ENCODE results near the gene DNAAF5. TPM values are rescaled to one million over a fixed set of nuclear protein-coding genes. Genes with fewer than 3 reads are reported as not detected.
"Not testable (repeated sequence)": the region's sequence is repeated elsewhere in the genome, so short reads cannot be mapped to it uniquely, and the experiment has no call there.

Gene DNAAF5
- total and polyA plus RNA-seq, 2 donors (not counting 1 experiment from before 2014, with no cell fraction given) = 13.1 to 14.2 TPM

GRCh38 chr7:741191-741671 lies 14.7 kb downstream of the DNAAF5 start:
- no peak for DNase-seq (ENCODE audit: low read depth in 2 of 2)
- no peak overlapping the region for H3K4me3 ChIP-seq (replicated peaks in 1 of 4; ENCODE audit: control extremely low read depth in 1 of 4, insufficient read depth in 1 of 4, low read depth in 3 of 4, low read length in 4 of 4)
- peaks cover 4% of the 10 kb centered on the region for H3K36me3 ChIP-seq (ENCODE audit: control insufficient read depth, insufficient read depth, low read length)
- H3K79me2 ChIP-seq (ENCODE audit: control insufficient read depth, insufficient read depth, low read length) = peaks cover 4% of the 10 kb centered on the region
- no peak overlapping the region for H3K27ac ChIP-seq (ENCODE audit: insufficient read depth, low read length)
- no peaks in the 10 kb centered on the region for H3K27me3 ChIP-seq (ENCODE audit: control insufficient read depth, insufficient read depth, low read length)
- TF ChIP-seq CTCF (conservative IDR thresholded peaks at IDR 0.05 in 1 of 2, IDR thresholded peaks at IDR 0.05 in 1 of 2; ENCODE audit: low read depth in 1 of 2, low read length in 2 of 2) (no peak), EZH2 (IDR thresholded peaks at IDR 0.05; ENCODE audit: low read length, missing control alignments) (no peak)
- H3K4me2 ChIP-seq (ENCODE audit: extremely low read depth, insufficient read depth, low read length) = no peak overlapping the region
- H3K4me1 ChIP-seq (ENCODE audit: control insufficient read depth, extremely low read depth, insufficient read depth, low read length) = no peaks in the 10 kb centered on the region
- no peaks in the 10 kb centered on the region for H4K20me1 ChIP-seq (ENCODE audit: control insufficient read depth, extremely low read depth, insufficient read depth, low read length)
- no peak overlapping the region for H2AFZ ChIP-seq (ENCODE audit: low read length)
- no peaks in the 10 kb centered on the region for H3K9me3 ChIP-seq (ENCODE audit: control insufficient read depth, insufficient read depth, low read depth, low read length)
- no peak overlapping the region for H3K9ac ChIP-seq (ENCODE audit: insufficient read depth, low read length)

GRCh38 chr7:741850-742249 lies 15.4 kb downstream of the DNAAF5 start:
- no peak overlapping the region for H3K4me2 ChIP-seq (ENCODE audit: extremely low read depth, insufficient read depth, low read length)
- no peak overlapping the region for H3K9ac ChIP-seq (ENCODE audit: insufficient read depth, low read length)
- H3K4me3 ChIP-seq (replicated peaks in 1 of 4; ENCODE audit: control extremely low read depth in 1 of 4, insufficient read depth in 1 of 4, low read depth in 3 of 4, low read length in 4 of 4) = no peak overlapping the region
- H3K9me3 ChIP-seq (ENCODE audit: control insufficient read depth, insufficient read depth, low read depth, low read length) = no peaks in the 10 kb centered on the region
- TF ChIP-seq CTCF (conservative IDR thresholded peaks at IDR 0.05 in 1 of 2, IDR thresholded peaks at IDR 0.05 in 1 of 2; ENCODE audit: low read depth in 1 of 2, low read length in 2 of 2) (no peak), EZH2 (IDR thresholded peaks at IDR 0.05; ENCODE audit: low read length, missing control alignments) (no peak)
- no peaks in the 10 kb centered on the region for H3K27me3 ChIP-seq (ENCODE audit: control insufficient read depth, insufficient read depth, low read length)
- no peaks in the 10 kb centered on the region for H3K4me1 ChIP-seq (ENCODE audit: control insufficient read depth, extremely low read depth, insufficient read depth, low read length)
- no peaks in the 10 kb centered on the region for H4K20me1 ChIP-seq (ENCODE audit: control insufficient read depth, extremely low read depth, insufficient read depth, low read length)
- H3K27ac ChIP-seq (ENCODE audit: insufficient read depth, low read length) = no peak overlapping the region
- peaks cover 2% of the 10 kb centered on the region for H3K79me2 ChIP-seq (ENCODE audit: control insufficient read depth, insufficient read depth, low read length)
- no peak overlapping the region for H2AFZ ChIP-seq (ENCODE audit: low read length)
- peaks cover 4% of the 10 kb centered on the region for H3K36me3 ChIP-seq (ENCODE audit: control insufficient read depth, insufficient read depth, low read length)
- DNase-seq (ENCODE audit: low read depth in 2 of 2) = no peak

- H4K20me1 ChIP-seq (ENCODE audit: control insufficient read depth, extremely low read depth, insufficient read depth, low read length) = no peaks in the 10 kb centered on the region
- no peaks in the 10 kb centered on the region for H3K4me1 ChIP-seq (ENCODE audit: control insufficient read depth, extremely low read depth, insufficient read depth, low read length)
- H3K4me2 ChIP-seq (ENCODE audit: extremely low read depth, insufficient read depth, low read length) = no peak overlapping the region
- H3K27ac ChIP-seq (ENCODE audit: insufficient read depth, low read length) = no peak overlapping the region
- H3K36me3 ChIP-seq (ENCODE audit: control insufficient read depth, insufficient read depth, low read length) = peaks cover 4% of the 10 kb centered on the region
- H3K9ac ChIP-seq (ENCODE audit: insufficient read depth, low read length) = no peak overlapping the region
- H3K27me3 ChIP-seq (ENCODE audit: control insufficient read depth, insufficient read depth, low read length) = no peaks in the 10 kb centered on the region
- no peak for DNase-seq (ENCODE audit: low read depth in 2 of 2)
- no peak overlapping the region for H3K4me3 ChIP-seq (replicated peaks in 1 of 4; ENCODE audit: control extremely low read depth in 1 of 4, insufficient read depth in 1 of 4, low read depth in 3 of 4, low read length in 4 of 4)
- peaks cover 4% of the 10 kb centered on the region for H3K79me2 ChIP-seq (ENCODE audit: control insufficient read depth, insufficient read depth, low read length)
- no peaks in the 10 kb centered on the region for H3K9me3 ChIP-seq (ENCODE audit: control insufficient read depth, insufficient read depth, low read depth, low read length)
- H2AFZ ChIP-seq (ENCODE audit: low read length) = no peak overlapping the region
- TF ChIP-seq EZH2 (IDR thresholded peaks at IDR 0.05; ENCODE audit: low read length, missing control alignments) (no peak), CTCF (conservative IDR thresholded peaks at IDR 0.05 in 1 of 2, IDR thresholded peaks at IDR 0.05 in 1 of 2; ENCODE audit: low read depth in 1 of 2, low read length in 2 of 2) (no peak)
Observed at GRCh38 chr7:742791-743190, 16.3 kb downstream of the DNAAF5 start.

- H3K27me3 ChIP-seq (ENCODE audit: control insufficient read depth, insufficient read depth, low read length); H3K4me3 ChIP-seq (replicated peaks in 1 of 4; ENCODE audit: control extremely low read depth in 1 of 4, insufficient read depth in 1 of 4, low read depth in 3 of 4, low read length in 4 of 4); H3K9ac ChIP-seq (ENCODE audit: insufficient read depth, low read length); H3K36me3 ChIP-seq (ENCODE audit: control insufficient read depth, insufficient read depth, low read length); H2AFZ ChIP-seq (ENCODE audit: low read length); H3K4me1 ChIP-seq (ENCODE audit: control insufficient read depth, extremely low read depth, insufficient read depth, low read length); H3K9me3 ChIP-seq (ENCODE audit: control insufficient read depth, insufficient read depth, low read depth, low read length); DNase-seq (ENCODE audit: low read depth in 2 of 2); H3K4me2 ChIP-seq (ENCODE audit: extremely low read depth, insufficient read depth, low read length); H3K27ac ChIP-seq (ENCODE audit: insufficient read depth, low read length); H3K79me2 ChIP-seq (ENCODE audit: control insufficient read depth, insufficient read depth, low read length); H4K20me1 ChIP-seq (ENCODE audit: control insufficient read depth, extremely low read depth, insufficient read depth, low read length): not testable (repeated sequence)
Observed at GRCh38 chr7:743341-744127, 17.0 kb downstream of the DNAAF5 start.

Data from fibroblast of lung (primary cell).